Cardiac muscle cell (in vitro differentiated cells and primary cell): ENCODE results near the gene GRID1. TPM values are rescaled to one million over a fixed set of nuclear protein-coding genes. Genes with fewer than 3 reads are reported as not detected.

Source experiments
- DNase-seq, 2 donors: peaks; one replicate each; pipeline versions ENCODE4 v3.0.0 to v3.0.0-alpha.2; 2010 to 2017; ENCODE audit warnings: low read depth in 1 of 2, low spot score in 1 of 2
- H3K27ac ChIP-seq: fragments of 200-600 bp; sonication (generic); 2 replicates; pipeline ENCODE4 v1.5.1; 2016
- H3K27me3 ChIP-seq: fragments of 200-600 bp; sonication (generic); 2 replicates; pipeline ENCODE4 v1.6.0; 2016; ENCODE audit warnings: control low read depth
- H3K36me3 ChIP-seq: fragments of 200-600 bp; sonication (generic); 2 replicates; pipeline ENCODE4 v1.5.1; 2016; ENCODE audit warnings: control low read depth
- H3K4me1 ChIP-seq: fragments of 200-600 bp; sonication (generic); 2 replicates; pipeline ENCODE4 v1.8.1; 2017; ENCODE audit warnings: low read depth, mild to moderate bottlenecking, mixed run types
- H3K4me3 ChIP-seq: fragments of 200-600 bp; sonication (generic); 2 replicates; pipeline ENCODE4 v1.5.1; 2016; ENCODE audit warnings: mild to moderate bottlenecking
- H3K9me3 ChIP-seq: fragments of 200-600 bp; sonication (generic); 2 replicates; pipeline ENCODE4 v1.5.1; 2017; ENCODE audit warnings: low read depth, mild to moderate bottlenecking, control low read depth
- polyA plus RNA-seq: library from polyadenylated mRNA; unstranded; fragments of >200 nt; fragmentation: Nextera tagmentation; extraction: Ambion mirVana; gene quantifications from 2 replicates; pipeline ENCODE4 v1.2.1, GENCODE V29; 2016
- total RNA-seq: library from RNA; depleted of rRNA; stranded (reverse); fragments of >200 nt; gene quantifications from 2 replicates; pipeline ENCODE4 v1.2.3, GENCODE V29; 2016
- TF ChIP-seq, protein P1 (sequence below): IDR thresholded peaks from 2 replicates; pipeline ENCODE4 v1.5.1; 2012; ENCODE audit warnings: low read depth, mild to moderate bottlenecking, low read length

Gene GRID1
- total and polyA plus RNA-seq, 2 experiments from 2014 or later, result 1.5 to 1.6 TPM

DNA sequence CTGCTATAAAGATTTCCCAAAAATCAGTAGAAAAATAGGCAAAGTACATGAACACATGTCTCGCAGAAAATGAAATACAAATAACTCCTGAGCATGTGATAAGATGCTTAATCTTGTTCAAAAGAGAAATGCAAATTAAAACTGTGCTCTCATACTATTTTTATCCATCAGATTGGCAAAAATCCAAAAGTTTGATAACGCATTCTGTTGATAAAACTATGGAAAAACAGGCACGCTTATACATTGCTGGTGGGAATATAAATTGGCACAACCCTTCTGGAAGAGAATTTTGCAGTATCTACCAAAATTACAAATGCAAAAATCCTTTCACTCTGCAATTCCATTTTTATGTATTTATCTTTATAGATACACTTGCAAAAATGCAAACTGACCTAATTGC lies 315.0 kb downstream of the GRID1 start:
- TF ChIP-seq, protein P1, sequence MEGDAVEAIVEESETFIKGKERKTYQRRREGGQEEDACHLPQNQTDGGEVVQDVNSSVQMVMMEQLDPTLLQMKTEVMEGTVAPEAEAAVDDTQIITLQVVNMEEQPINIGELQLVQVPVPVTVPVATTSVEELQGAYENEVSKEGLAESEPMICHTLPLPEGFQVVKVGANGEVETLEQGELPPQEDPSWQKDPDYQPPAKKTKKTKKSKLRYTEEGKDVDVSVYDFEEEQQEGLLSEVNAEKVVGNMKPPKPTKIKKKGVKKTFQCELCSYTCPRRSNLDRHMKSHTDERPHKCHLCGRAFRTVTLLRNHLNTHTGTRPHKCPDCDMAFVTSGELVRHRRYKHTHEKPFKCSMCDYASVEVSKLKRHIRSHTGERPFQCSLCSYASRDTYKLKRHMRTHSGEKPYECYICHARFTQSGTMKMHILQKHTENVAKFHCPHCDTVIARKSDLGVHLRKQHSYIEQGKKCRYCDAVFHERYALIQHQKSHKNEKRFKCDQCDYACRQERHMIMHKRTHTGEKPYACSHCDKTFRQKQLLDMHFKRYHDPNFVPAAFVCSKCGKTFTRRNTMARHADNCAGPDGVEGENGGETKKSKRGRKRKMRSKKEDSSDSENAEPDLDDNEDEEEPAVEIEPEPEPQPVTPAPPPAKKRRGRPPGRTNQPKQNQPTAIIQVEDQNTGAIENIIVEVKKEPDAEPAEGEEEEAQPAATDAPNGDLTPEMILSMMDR, result no peak
- H3K9me3 ChIP-seq, result no peaks in the 10 kb centered on the region

DNA sequence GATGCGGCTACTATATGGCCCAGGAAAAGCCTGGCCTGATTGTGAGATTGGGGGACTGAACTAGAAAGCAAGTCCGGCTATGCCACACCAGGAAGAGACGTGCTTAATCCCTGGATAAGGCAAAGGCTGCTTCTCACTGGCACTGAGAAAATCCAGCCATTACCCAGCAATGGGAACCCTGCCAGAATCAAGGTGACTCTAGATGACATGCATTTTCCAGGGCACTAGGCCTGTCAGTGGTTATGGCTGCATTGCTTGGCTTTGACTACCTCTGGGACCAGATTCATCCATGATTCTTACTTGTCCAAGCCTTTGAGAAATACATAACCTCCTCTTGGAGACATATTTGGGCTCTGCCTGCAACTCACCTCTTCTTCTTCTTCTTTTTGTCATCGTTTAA lies 317.2 kb downstream of the GRID1 start:
- peak in 1 of 2 donors; percentile 32 for DNase-seq
- Histone ChIP-seq H3K4me1 (peaks cover 12% of the 10 kb centered on the region), H3K27ac (no peak overlapping the region), H3K36me3 (no peaks in the 10 kb centered on the region), H3K27me3 (no peaks in the 10 kb centered on the region), H3K9me3 (no peaks in the 10 kb centered on the region), H3K4me3 (no peak overlapping the region)
- TF ChIP-seq, protein P1, result no peak

More for the DNA sequence above, 315.0 kb downstream of the GRID1 start:
- no peak for DNase-seq
- H3K4me3 ChIP-seq, result no peak overlapping the region
- no peaks in the 10 kb centered on the region for H3K36me3 ChIP-seq
- no peaks in the 10 kb centered on the region for H3K27me3 ChIP-seq
- peaks cover 12% of the 10 kb centered on the region for H3K4me1 ChIP-seq
- no peak overlapping the region for H3K27ac ChIP-seq

DNA sequence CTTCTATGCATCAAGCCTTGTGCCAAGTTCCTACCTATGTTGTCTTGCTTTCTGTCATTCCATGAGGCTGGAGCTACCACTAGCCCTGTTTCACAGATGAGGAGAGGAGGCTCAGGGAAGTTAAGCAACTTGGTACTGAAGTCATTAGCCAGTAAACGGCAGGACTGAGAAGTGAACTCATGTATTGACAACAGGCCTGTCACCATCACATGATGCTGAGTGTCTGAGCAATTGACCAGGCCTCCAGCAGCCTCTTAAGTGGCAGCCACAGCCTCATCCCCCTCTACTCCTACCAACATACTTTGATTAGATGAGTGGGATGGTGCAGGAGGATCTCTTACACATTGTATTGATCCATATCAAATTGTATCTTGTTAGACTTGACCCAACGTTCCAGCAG lies 317.6 kb downstream of the GRID1 start:
- Histone ChIP-seq H3K9me3 (no peaks in the 10 kb centered on the region), H3K27ac (no peak overlapping the region), H3K4me1 (peaks cover 12% of the 10 kb centered on the region), H3K4me3 (no peak overlapping the region), H3K36me3 (no peaks in the 10 kb centered on the region), H3K27me3 (no peaks in the 10 kb centered on the region)
- DNase-seq, result peak in 1 of 2 donors; percentile 32
- TF ChIP-seq, protein P1, result no peak

DNA sequence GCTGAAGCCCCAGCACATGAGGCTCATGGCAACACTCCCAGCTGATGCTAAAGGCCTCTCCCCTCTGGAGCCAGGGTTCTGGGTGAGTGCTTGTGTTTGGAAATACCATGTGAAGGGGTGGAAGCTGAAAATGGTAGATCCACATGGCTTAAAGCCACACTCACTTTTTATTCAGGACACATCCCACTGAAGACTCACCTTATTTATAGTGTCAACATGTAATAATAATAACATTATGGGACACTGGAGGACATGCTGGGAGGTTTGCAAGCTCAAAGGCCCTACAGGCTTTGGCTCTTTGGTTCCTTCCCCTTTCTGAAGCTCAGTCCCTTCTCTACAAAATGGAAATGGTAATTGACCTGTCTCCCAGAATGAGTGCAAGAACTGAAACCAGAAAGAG lies 318.0 kb downstream of the GRID1 start:
- H3K4me3 ChIP-seq, result no peak overlapping the region
- H3K27ac ChIP-seq, result no peak overlapping the region
- peaks cover 12% of the 10 kb centered on the region for H3K4me1 ChIP-seq
- no peaks in the 10 kb centered on the region for H3K36me3 ChIP-seq
- no peaks in the 10 kb centered on the region for H3K9me3 ChIP-seq
- no peak for DNase-seq
- TF ChIP-seq, protein P1, result no peak
- H3K27me3 ChIP-seq, result no peaks in the 10 kb centered on the region

DNA sequence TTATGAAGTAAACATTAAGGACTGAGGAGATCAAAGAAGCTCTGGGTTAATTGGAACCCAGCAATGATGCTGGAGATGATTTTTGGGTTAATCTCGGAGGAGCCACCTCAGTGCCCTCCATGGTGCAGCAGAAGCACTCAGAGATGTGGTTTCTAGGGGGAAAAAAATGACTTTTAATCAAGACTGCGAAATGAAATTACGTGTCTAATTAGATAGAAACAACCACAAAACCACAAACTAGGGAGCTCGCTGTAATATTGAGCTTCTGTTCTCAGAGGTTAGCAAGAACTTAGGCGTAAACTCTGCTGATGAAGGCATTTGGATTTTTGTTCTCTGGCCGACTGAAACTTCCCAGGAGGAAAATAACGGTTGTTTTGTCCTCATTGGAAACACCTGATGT lies 319.0 kb downstream of the GRID1 start:
- peaks cover 12% of the 10 kb centered on the region for H3K4me1 ChIP-seq
- H3K9me3 ChIP-seq, result no peaks in the 10 kb centered on the region
- H3K4me3 ChIP-seq, result no peak overlapping the region
- H3K36me3 ChIP-seq, result no peaks in the 10 kb centered on the region
- DNase-seq, result no peak
- TF ChIP-seq, protein P1, result no peak
- no peak overlapping the region for H3K27ac ChIP-seq
- H3K27me3 ChIP-seq, result no peaks in the 10 kb centered on the region
